H1 (cell line): ENCODE data around the gene BMERB1. TPM values are rescaled to one million over a fixed set of nuclear protein-coding genes. Genes with fewer than 3 reads are reported as not detected.

ENCODE experiments used
- KDM1A ChIP-seq: fragments of 200-600, 300-600 bp; sonication (generic); IDR thresholded peaks from 2 replicates; pipeline ENCODE4 v1.7.1; 2016; ENCODE audit warnings: mild to moderate bottlenecking, low read length, borderline replicate concordance
- SP1 ChIP-seq: IDR thresholded peaks from 2 replicates; pipeline ENCODE4 v1.6.1; 2011; ENCODE audit warnings: low read depth, low read length
- SP4 ChIP-seq: IDR thresholded peaks from 2 replicates; pipeline ENCODE4 v1.6.1; 2012; ENCODE audit warnings: low read length, inconsistent platforms
- TAF7 ChIP-seq: optimal IDR thresholded peaks from 2 replicates; pipeline ENCODE3; 2011; ENCODE audit warnings: low read depth, mild to moderate bottlenecking, inconsistent platforms, low read length, moderate library complexity, borderline replicate concordance
- TEAD4 ChIP-seq: IDR thresholded peaks from 2 replicates; pipeline ENCODE4 v1.6.1; 2012; ENCODE audit warnings: low read depth, low read length, inconsistent platforms, mixed read lengths
- polyA plus RNA-seq, 7 experiments: library from polyadenylated mRNA; depleted of rRNA in 3 of 7; stranded (reverse) in 5 of 7; unstranded in 2 of 7; fragments of >200 nt in 5 of 7; fragments of 200-250 nt in 2 of 7; gene quantifications; 1 replicate in 5 of 7; 2 replicates in 1 of 7; 4 replicates in 1 of 7; pipeline versions ENCODE4 v1.2.1 to v1.2.3, GENCODE V29; 2011 to 2013; ENCODE audit warnings: missing spikeins in 2 of 7, mixed read lengths in 2 of 7
- total RNA-seq: library from RNA; stranded (reverse); fragmentation: NEBNext Ultra II Directional; extraction: Animal tissue kit (Norgen Biotek cat#: 25700); gene quantifications from 2 replicates; pipeline ENCODE4 v1.2.1, GENCODE V29; 2021

BMERB1 gene
- total and polyA plus RNA-seq, 2 of the 8 experiments (the other 6 are each of a cell fraction or from before 2014, with no cell fraction given), result 23.5 to 27.1 TPM

DNA sequence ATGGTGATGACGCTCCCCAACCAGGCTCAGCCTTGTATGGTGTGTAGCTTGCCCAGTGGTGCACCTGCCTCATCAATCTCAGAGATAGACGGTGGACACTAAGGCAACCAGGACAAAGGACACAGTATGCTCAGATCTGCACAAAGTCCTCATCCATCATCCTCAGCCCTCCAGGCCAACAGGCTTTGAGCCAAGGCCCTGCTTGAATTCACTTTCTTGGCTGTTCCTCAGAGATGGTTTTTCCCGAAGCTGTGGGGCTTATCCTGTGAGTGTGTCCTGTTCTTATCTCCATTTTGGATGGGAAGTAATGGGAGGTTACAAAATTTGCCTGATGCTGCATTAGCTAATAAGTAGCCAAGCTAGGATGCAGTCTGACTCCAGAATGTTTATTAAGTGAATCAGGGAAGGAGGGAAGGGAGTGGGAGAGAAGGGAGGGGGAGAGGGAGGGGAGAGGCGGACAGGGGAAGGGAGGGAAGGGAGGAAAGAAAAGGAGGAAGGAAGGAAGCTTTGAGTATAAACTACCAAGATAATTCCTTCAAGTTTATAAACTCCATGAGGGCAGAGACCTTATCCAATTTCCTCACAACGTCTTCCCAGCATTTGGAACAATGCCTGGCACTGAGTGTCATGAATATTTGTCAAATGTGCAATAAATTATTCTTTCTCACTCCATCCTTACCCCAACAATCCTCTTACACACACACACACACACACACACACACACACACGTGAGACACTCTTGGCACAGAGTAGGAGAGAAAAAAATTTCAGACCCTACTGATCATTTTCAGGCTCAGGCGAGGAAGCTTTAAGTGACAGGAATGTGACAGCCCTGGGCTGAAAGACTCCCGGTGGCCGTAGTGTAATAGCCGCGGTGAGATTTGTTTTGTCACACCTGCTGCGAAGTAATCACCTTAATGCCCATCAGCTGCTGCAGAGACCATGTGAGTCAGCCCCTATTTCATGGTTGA lies 84.3 kb downstream of the BMERB1 start (continued):
- TF ChIP-seq TEAD4 (no peak), SP4 (no peak), SP1 (no peak), KDM1A (no peak), TAF7 (no peak)
- TF ChIP-seq, all 59 proteins: peak for 0
